A549 (cell line): Measurements from ENCODE around the gene DIO1. TPM values are rescaled to one million over a fixed set of nuclear protein-coding genes. Genes with fewer than 3 reads are reported as not detected.

ENCODE experiments used
- ATAC-seq, 2 experiments: fragments of 200-7000 bp in 1 of 2; fragments of >200 bp in 1 of 2; cut with Nextera tagmentation in 1 of 2; cut with Tn5 transposase in 1 of 2; 3 replicates each; pipeline versions ENCODE4 v1.8.0 to v1.9.1; 2018 to 2020; ENCODE audit warnings: mild to moderate bottlenecking in 1 of 2, moderate library complexity in 1 of 2
- CTCF ChIA-PET: fragments of 300-600 bp; sonication (Branson Sonifier 250); formaldehyde crosslinking; extraction: SDS; loops from one replicate; lab custom pipeline; 2021; ENCODE audit warnings: antibody characterized with exemption, inconsistent platforms; lab: Yijun Ruan, JAX
- POLR2A ChIA-PET: fragments of 350-600 bp; formaldehyde crosslinking; extraction: SDS; loops from one replicate; lab custom pipeline; 2021; ENCODE audit warnings: antibody characterized with exemption, inconsistent platforms; lab: Yijun Ruan, JAX
- DNase-seq, 2 experiments: peaks; one replicate each; pipeline versions ENCODE4 v3.0.0 to v3.0.0-alpha.2; 2011 to 2016; ENCODE audit warnings: low read depth in 1 of 2, low spot score in 1 of 2
- FAIRE-seq: peaks from 2 replicates; lab custom pipeline; 2011; peaks lifted over from hg19 to GRCh38; lab: Jason Lieb, UNC
- H3K27ac ChIP-seq, 2 experiments: fragments of >200 bp; sonication (Bioruptor Twin); formaldehyde crosslinking; 3 replicates each; pipeline ENCODE4 v1.5.1; 2016 to 2017
- H3K4me1 ChIP-seq: fragments of >200 bp; sonication (Bioruptor Twin); formaldehyde crosslinking; 3 replicates; pipeline ENCODE4 v1.6.1; 2016
- H3K4me2 ChIP-seq: fragments of >200 bp; sonication (Bioruptor Twin); formaldehyde crosslinking; 3 replicates; pipeline ENCODE4 v1.6.1; 2016
- H3K4me3 ChIP-seq: fragments of >200 bp; sonication (Bioruptor Twin); formaldehyde crosslinking; 3 replicates; pipeline ENCODE4 v1.5.1; 2016
- H3K9me3 ChIP-seq: fragments of >200 bp; sonication (Bioruptor Twin); formaldehyde crosslinking; 3 replicates; pipeline ENCODE4 v1.6.1; 2016
- CHD4 ChIP-seq: fragments of 200-600 bp; sonication (generic); IDR thresholded peaks from 2 replicates; pipeline ENCODE4 v1.6.1; 2016; ENCODE audit warnings: antibody characterized with exemption, mild to moderate bottlenecking, borderline replicate concordance
- EHF ChIP-seq: fragments of 250-450 bp; sonication (Bioruptor Pico); IDR thresholded peaks from 2 replicates; pipeline ENCODE4 v1.5.0; 2020; ENCODE audit warnings: mild to moderate bottlenecking
- EP300 ChIP-seq, 2 experiments: fragments of >200 bp; sonication (Bioruptor Twin); formaldehyde crosslinking; IDR thresholded peaks; 2 replicates in 1 of 2; 3 replicates in 1 of 2; pipeline ENCODE4 v1.6.1; 2016 to 2017
- ESRRA ChIP-seq: fragments of 150-350 bp; IDR thresholded peaks from 2 replicates; pipeline ENCODE4 v1.6.1; 2014; ENCODE audit warnings: mild to moderate bottlenecking, low read length, borderline replicate concordance
- HOXA7 ChIP-seq: fragments of 250-450 bp; sonication (Bioruptor Pico); IDR thresholded peaks from 2 replicates; pipeline ENCODE4 v1.5.0; 2020; ENCODE audit warnings: mild to moderate bottlenecking, moderate library complexity
- JUNB ChIP-seq: fragments of >200 bp; sonication (Bioruptor Twin); formaldehyde crosslinking; IDR thresholded peaks from 2 replicates; pipeline ENCODE4 v1.6.1; 2016
- KDM1A ChIP-seq: fragments of 200-600 bp; sonication (generic); IDR thresholded peaks from 2 replicates; pipeline ENCODE4 v1.6.1; 2016; ENCODE audit warnings: low read depth, mild to moderate bottlenecking
- MAZ ChIP-seq: fragments of 150-350 bp; IDR thresholded peaks from 2 replicates; pipeline ENCODE4 v1.6.1; 2014; ENCODE audit warnings: antibody characterized with exemption, low read depth, low read length, borderline replicate concordance
- MYC ChIP-seq: IDR thresholded peaks from 2 replicates; pipeline ENCODE4 v1.6.1; 2012; ENCODE audit warnings: mild to moderate bottlenecking, inconsistent platforms, low read length, improper control_type of control experiment, borderline replicate concordance
- NPAS2 ChIP-seq: fragments of 250-450 bp; sonication (Bioruptor Pico); IDR thresholded peaks from 2 replicates; pipeline ENCODE4 v1.8.0; 2022; ENCODE audit warnings: mild to moderate bottlenecking, moderate library complexity, borderline replicate concordance
- NR3C1 ChIP-seq: fragments of >200 bp; sonication (Bioruptor Twin); formaldehyde crosslinking; IDR thresholded peaks from 3 replicates; pipeline ENCODE4 v1.6.1; 2017
- PHF8 ChIP-seq: fragments of 200-600 bp; sonication (generic); IDR thresholded peaks from 2 replicates; pipeline ENCODE4 v1.6.1; 2016; ENCODE audit warnings: low read depth, mild to moderate bottlenecking, antibody characterized with exemption, moderate library complexity, borderline replicate concordance
- RAD21 ChIP-seq, 2 experiments: fragments of >200 bp in 1 of 2; sonication (Bioruptor Twin) in 1 of 2; formaldehyde crosslinking in 1 of 2; IDR thresholded peaks in 1 of 2; conservative IDR thresholded peaks in 1 of 2; 2 replicates in 1 of 2; 3 replicates in 1 of 2; pipeline ENCODE4 v1.6.1; 2012 to 2018; ENCODE audit warnings: inconsistent platforms in 1 of 2
- RCOR1 ChIP-seq: fragments of 150-350 bp; IDR thresholded peaks from 2 replicates; pipeline ENCODE4 v1.6.1; 2014; ENCODE audit warnings: antibody characterized with exemption, low read length, low read depth
- RFX5 ChIP-seq: fragments of 450-650 bp; IDR thresholded peaks from 2 replicates; pipeline ENCODE4 v1.7.1; 2014; ENCODE audit warnings: antibody characterized with exemption, mild to moderate bottlenecking, moderate library complexity
- RNF2 ChIP-seq: fragments of 200-600 bp; sonication (generic); IDR thresholded peaks from 2 replicates; pipeline ENCODE4 v1.6.1; 2016; ENCODE audit warnings: low read depth, mild to moderate bottlenecking, antibody characterized with exemption, moderate library complexity, borderline replicate concordance
- TP53 ChIP-seq: fragments of 250-450 bp; sonication (Bioruptor Pico); IDR thresholded peaks from 2 replicates; pipeline ENCODE4 v1.5.0; 2021; ENCODE audit warnings: mild to moderate bottlenecking, moderate library complexity
- ZC3H11A ChIP-seq: fragments of 450-650 bp; IDR thresholded peaks from 2 replicates; pipeline ENCODE4 v1.6.1; 2014; ENCODE audit warnings: antibody characterized with exemption, mild to moderate bottlenecking
- ZFP36 ChIP-seq: fragments of 450-650 bp; IDR thresholded peaks from 2 replicates; pipeline ENCODE4 v1.6.1; 2014; ENCODE audit warnings: borderline replicate concordance; ENCODE audit not compliant: partially characterized antibody
- WGBS: methylation state at CpG from one replicate; pipeline ENCODE4 v1.1.6; 2017; ENCODE audit errors: missing lambda C conversion rate; 5-methylcytosine and 5-hydroxymethylcytosine counted together
- polyA plus RNA-seq, 4 experiments: library from polyadenylated mRNA; depleted of rRNA in 3 of 4; stranded (reverse); fragments of >200 nt; fragmentation: RNase III in 1 of 4; extraction: RNeasy Plus Mini Kit Qiagen cat#74134 plus additional on column Dnase treatment in 1 of 4; gene quantifications; 2 replicates in 3 of 4; 3 replicates in 1 of 4; pipeline ENCODE4 v1.2.3, GENCODE V29; 2011 to 2017
- TF ChIP-seq, protein P1 (sequence below): IDR thresholded peaks from 2 replicates; pipeline ENCODE4 v1.6.1; 2012
- TF ChIP-seq, protein P2 (sequence below): fragments of 250-450 bp; sonication (Bioruptor Pico); IDR thresholded peaks from 2 replicates; pipeline ENCODE4 v1.5.0; 2021; ENCODE audit warnings: mild to moderate bottlenecking, moderate library complexity, borderline replicate concordance
- TF ChIP-seq, protein P3 (sequence below): fragments of 250-450 bp; sonication (Bioruptor Pico); IDR thresholded peaks from 2 replicates; pipeline ENCODE4 v1.5.0; 2020; ENCODE audit warnings: low read depth, mild to moderate bottlenecking, moderate library complexity
- TF ChIP-seq, protein P4 (sequence below): fragments of >200 bp; sonication (Bioruptor Twin); formaldehyde crosslinking; IDR thresholded peaks from 3 replicates; pipeline ENCODE4 v1.6.1; 2016

DIO1 gene
- polyA plus RNA-seq, 2 of the 4 experiments (the other 2 are of a cell fraction), result 0.13 TPM; not detected in 1

DNA sequence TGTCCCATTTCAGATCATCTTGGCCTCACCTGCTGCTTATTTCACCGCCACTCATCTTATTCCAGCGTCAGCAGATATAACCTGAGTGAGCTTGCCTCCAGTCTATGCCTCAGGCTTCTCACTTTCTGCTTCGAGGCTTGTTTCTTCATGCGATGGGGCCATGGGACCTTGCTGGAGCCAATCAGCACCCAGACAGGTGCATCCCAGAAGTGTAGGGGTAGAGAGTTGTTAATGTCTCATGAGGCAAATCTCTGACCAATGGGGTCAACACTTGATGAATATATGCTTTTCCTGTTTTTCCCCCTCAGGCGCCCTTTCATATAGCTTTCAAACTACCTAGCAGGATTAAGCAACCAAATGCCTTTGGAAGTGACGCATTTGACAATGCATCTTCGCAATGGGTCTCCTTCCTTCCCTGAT, 3.5 kb upstream of the DIO1 start:
- TF ChIP-seq JUNB, result no peak
- TF ChIP-seq, protein P1, sequence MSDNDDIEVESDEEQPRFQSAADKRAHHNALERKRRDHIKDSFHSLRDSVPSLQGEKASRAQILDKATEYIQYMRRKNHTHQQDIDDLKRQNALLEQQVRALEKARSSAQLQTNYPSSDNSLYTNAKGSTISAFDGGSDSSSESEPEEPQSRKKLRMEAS, result no peak
- TF ChIP-seq RCOR1, result no peak
- TF ChIP-seq NPAS2 (CRISPR knock-in tag), result no peak
- TF ChIP-seq PHF8, result no peak
- TF ChIP-seq RAD21 (conservative IDR thresholded peaks at IDR 0.05 in 1 of 2, IDR thresholded peaks at IDR 0.05 in 1 of 2), result no peak
- TF ChIP-seq CHD4, result no peak
- TF ChIP-seq, protein P2, sequence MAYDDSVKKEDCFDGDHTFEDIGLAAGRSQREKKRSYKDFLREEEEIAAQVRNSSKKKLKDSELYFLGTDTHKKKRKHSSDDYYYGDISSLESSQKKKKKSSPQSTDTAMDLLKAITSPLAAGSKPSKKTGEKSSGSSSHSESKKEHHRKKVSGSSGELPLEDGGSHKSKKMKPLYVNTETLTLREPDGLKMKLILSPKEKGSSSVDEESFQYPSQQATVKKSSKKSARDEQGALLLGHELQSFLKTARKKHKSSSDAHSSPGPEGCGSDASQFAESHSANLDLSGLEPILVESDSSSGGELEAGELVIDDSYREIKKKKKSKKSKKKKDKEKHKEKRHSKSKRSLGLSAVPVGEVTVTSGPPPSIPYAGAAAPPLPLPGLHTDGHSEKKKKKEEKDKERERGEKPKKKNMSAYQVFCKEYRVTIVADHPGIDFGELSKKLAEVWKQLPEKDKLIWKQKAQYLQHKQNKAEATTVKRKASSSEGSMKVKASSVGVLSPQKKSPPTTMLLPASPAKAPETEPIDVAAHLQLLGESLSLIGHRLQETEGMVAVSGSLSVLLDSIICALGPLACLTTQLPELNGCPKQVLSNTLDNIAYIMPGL (CRISPR knock-in tag), result no peak
- TF ChIP-seq ZFP36, result no peak
- no peak for TF ChIP-seq EP300 (IDR thresholded peaks at IDR 0.05)
- no peak for TF ChIP-seq KDM1A
- TF ChIP-seq MYC, result no peak
- TF ChIP-seq RNF2, result no peak
- TF ChIP-seq, protein P3, sequence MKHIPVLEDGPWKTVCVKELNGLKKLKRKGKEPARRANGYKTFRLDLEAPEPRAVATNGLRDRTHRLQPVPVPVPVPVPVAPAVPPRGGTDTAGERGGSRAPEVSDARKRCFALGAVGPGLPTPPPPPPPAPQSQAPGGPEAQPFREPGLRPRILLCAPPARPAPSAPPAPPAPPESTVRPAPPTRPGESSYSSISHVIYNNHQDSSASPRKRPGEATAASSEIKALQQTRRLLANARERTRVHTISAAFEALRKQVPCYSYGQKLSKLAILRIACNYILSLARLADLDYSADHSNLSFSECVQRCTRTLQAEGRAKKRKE (CRISPR knock-in tag), result no peak
- no peak for TF ChIP-seq ZC3H11A
- no peak for TF ChIP-seq RFX5
- no peak for TF ChIP-seq EHF
- TF ChIP-seq, all 56 proteins: peak for 0
- Histone ChIP-seq H3K4me1 (no peaks in the 10 kb centered on the region), H3K27ac (peak overlapping the region; percentile 81 to 92; a peak in 4 of 6 replicates), H3K4me2 (peak overlapping the region; percentile 88), H3K4me3 (peak overlapping the region; percentile 87; the same call in 2 of the 3 replicates), H3K9me3 (no peaks in the 10 kb centered on the region)
- 84% methylated on average over 7 of the region's 7 CpGs for WGBS
- ChIA-PET CTCF (no interaction called here), POLR2A (interaction anchor here (2.2 kb wide), 1 partner anchor 55 kb away, joined by 12 read pairs; the partner anchor contains the start of genes IFT25 and LRRC42)
- FAIRE-seq (no peak), DNase-seq (no peak), ATAC-seq (peak in 1 of 2 experiments; percentile 5; a peak in 1 of 6 replicates)

DNA sequence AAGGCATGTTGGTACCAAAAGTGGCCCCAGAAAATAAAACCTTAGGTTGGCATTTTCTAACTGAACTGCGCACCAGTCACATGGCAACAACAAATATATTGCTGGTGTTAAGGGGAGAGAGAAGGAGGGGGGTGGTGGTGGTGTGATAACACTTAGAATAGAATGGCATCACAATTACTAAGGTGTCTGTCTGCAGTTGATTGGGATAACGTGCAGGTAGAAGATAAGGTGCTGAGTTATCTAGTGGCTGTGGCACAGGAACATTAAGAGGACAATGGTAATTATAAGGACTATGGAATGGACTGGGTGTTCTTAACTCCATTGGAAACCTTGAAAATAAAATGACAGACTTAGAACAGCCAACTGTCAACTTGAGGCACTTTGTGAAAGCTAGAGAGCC, 3.0 kb upstream of the DIO1 start:
- POLR2A ChIA-PET, result interaction anchor here (2.2 kb wide), 1 partner anchor 55 kb away, joined by 12 read pairs; the partner anchor contains the start of genes IFT25 and LRRC42
- Histone ChIP-seq H3K4me2 (no peak overlapping the region), H3K9me3 (no peaks in the 10 kb centered on the region), H3K4me1 (no peaks in the 10 kb centered on the region), H3K4me3 (no peak overlapping the region), H3K27ac (no peak overlapping the region)
- DNase-seq, result no peak
- WGBS, result 97% methylated on average over 2 of the region's 2 CpGs
- no peak for ATAC-seq
- CTCF ChIA-PET, result no interaction called here
- no peak for FAIRE-seq
- TF ChIP-seq, protein P4, sequence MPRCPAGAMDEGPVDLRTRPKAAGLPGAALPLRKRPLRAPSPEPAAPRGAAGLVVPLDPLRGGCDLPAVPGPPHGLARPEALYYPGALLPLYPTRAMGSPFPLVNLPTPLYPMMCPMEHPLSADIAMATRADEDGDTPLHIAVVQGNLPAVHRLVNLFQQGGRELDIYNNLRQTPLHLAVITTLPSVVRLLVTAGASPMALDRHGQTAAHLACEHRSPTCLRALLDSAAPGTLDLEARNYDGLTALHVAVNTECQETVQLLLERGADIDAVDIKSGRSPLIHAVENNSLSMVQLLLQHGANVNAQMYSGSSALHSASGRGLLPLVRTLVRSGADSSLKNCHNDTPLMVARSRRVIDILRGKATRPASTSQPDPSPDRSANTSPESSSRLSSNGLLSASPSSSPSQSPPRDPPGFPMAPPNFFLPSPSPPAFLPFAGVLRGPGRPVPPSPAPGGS, result no peak
- no peak for TF ChIP-seq MAZ
- no peak for TF ChIP-seq ESRRA
- no peak for TF ChIP-seq HOXA7 (CRISPR knock-in tag)
- no peak for TF ChIP-seq TP53 (CRISPR knock-in tag)
- TF ChIP-seq NR3C1, result no peak
